K562 (cell line): ENCODE results near the gene LRRC49. TPM values are rescaled to one million over a fixed set of nuclear protein-coding genes. Genes with fewer than 3 reads are reported as not detected.

Experiments used
- ATAC-seq: fragments of 200-7000 bp; cut with Tn5 transposase; 3 replicates; pipeline ENCODE4 v1.9.1; 2020; ENCODE audit warnings: moderate library complexity
- BruUV-seq: library from RNA; stranded (reverse); fragments of 400-500 nt; replicated peaks from 2 replicates; lab custom pipeline; 2021; lab: Mats Ljungman, UMichigan
- CTCF ChIA-PET: fragments of 300-600 bp; formaldehyde crosslinking; extraction: SDS; loops from one replicate; lab custom pipeline; 2021; ENCODE audit warnings: low intra/inter-chr PET ratio; lab: Yijun Ruan, JAX
- POLR2A ChIA-PET: fragments of 300-600, 350-650 bp; sonication (Branson Sonifier 250); formaldehyde crosslinking; extraction: SDS; loops from one replicate; lab custom pipeline; 2021; ENCODE audit warnings: antibody characterized with exemption, inconsistent platforms; lab: Yijun Ruan, JAX
- DNase-seq, 4 experiments: peaks; one replicate each; pipeline versions ENCODE4 v3.0.0 to v3.0.0-alpha.2; 2011 to 2018; ENCODE audit warnings: low spot score in 3 of 4, mixed read lengths in 3 of 4; ENCODE audit errors: extremely low read depth in 1 of 4
- FAIRE-seq: peaks from 2 replicates; lab custom pipeline; 2011; peaks lifted over from hg19 to GRCh38; lab: Jason Lieb, UNC
- H2AFZ ChIP-seq: 2 replicates; pipeline ENCODE4 v1.6.0; 2011; ENCODE audit warnings: low read depth, low read length, control low read depth, inconsistent platforms
- H3K27ac ChIP-seq: fragments of 200-600 bp; 3 replicates; pipeline ENCODE4 v1.8.0; 2011; ENCODE audit warnings: low read depth, mild to moderate bottlenecking, control low read depth, inconsistent platforms, low read length, moderate library complexity, mixed read lengths; ENCODE audit errors: extremely low read depth
- H3K27me3 ChIP-seq, 2 experiments: fragments of 300-600 bp in 1 of 2; 2 replicates in 1 of 2; 3 replicates in 1 of 2; pipeline versions ENCODE4 v1.6.0 to v1.8.0; 2011; ENCODE audit warnings: inconsistent platforms in 2 of 2, low read length in 2 of 2, mild to moderate bottlenecking in 1 of 2, mixed read lengths in 1 of 2, moderate library complexity in 1 of 2; ENCODE audit not compliant: control insufficient read depth in 2 of 2, insufficient read depth in 2 of 2
- H3K36me3 ChIP-seq: fragments of 300-600 bp; 3 replicates; pipeline ENCODE4 v1.8.0; 2011; ENCODE audit warnings: mild to moderate bottlenecking, low read length, inconsistent platforms; ENCODE audit not compliant: control insufficient read depth, insufficient read depth
- H3K4me1 ChIP-seq, 2 experiments: fragments of 200-600 bp in 1 of 2; replicated peaks in 1 of 2; 2 replicates in 1 of 2; 3 replicates in 1 of 2; pipeline versions ENCODE4 v1.5.1 to v1.8.0; 2011; ENCODE audit warnings: inconsistent platforms in 2 of 2, low read length in 2 of 2, mild to moderate bottlenecking in 1 of 2, mixed read lengths in 1 of 2, moderate library complexity in 1 of 2; ENCODE audit not compliant: control insufficient read depth in 2 of 2, insufficient read depth in 2 of 2
- H3K4me2 ChIP-seq: 2 replicates; pipeline ENCODE4 v1.6.1; 2011; ENCODE audit warnings: low read length, control low read depth, inconsistent platforms, mixed read lengths; ENCODE audit not compliant: insufficient read depth
- H3K4me3 ChIP-seq: fragments of 200-600 bp; sonication (generic), shearing (Covaris generic); 2 replicates; pipeline ENCODE4 v1.5.1; 2016; ENCODE audit warnings: control low read depth, inconsistent platforms
- H3K79me2 ChIP-seq: fragments of 200-600 bp; 3 replicates; pipeline ENCODE4 v1.8.0; 2011; ENCODE audit warnings: low read length, inconsistent platforms; ENCODE audit not compliant: control insufficient read depth, insufficient read depth
- H3K9ac ChIP-seq, 2 experiments: 2 replicates each; pipeline versions ENCODE4 v1.6.0 to v1.6.1; 2011; ENCODE audit warnings: low read depth in 2 of 2, low read length in 2 of 2, control low read depth in 1 of 2, inconsistent platforms in 1 of 2, mild to moderate bottlenecking in 1 of 2, mixed read lengths in 1 of 2; ENCODE audit not compliant: insufficient read depth in 1 of 2
- H3K9me1 ChIP-seq: one replicate; pipeline ENCODE4 v1.6.0; 2011; ENCODE audit warnings: inconsistent platforms, mild to moderate bottlenecking, low read length, moderate library complexity; ENCODE audit not compliant: control insufficient read depth, insufficient read depth
- H3K9me3 ChIP-seq: replicated peaks from 2 replicates; pipeline ENCODE4 v1.5.1; 2011; ENCODE audit warnings: low read depth, low read length, inconsistent platforms; ENCODE audit not compliant: control insufficient read depth, insufficient read depth
- H4K20me1 ChIP-seq: replicated peaks from 2 replicates; pipeline ENCODE4 v1.6.1; 2011; ENCODE audit warnings: low read length, inconsistent platforms, mixed read lengths; ENCODE audit not compliant: control insufficient read depth, insufficient read depth
- MCM5 ChIP-seq: fragments of 450-650 bp; IDR thresholded peaks from 2 replicates; pipeline ENCODE4 v1.6.1; 2016; ENCODE audit warnings: low read depth
- MEIS2 ChIP-seq: fragments of 450-650 bp; IDR thresholded peaks from 2 replicates; pipeline ENCODE4 v1.6.1; 2014; ENCODE audit warnings: mild to moderate bottlenecking; ENCODE audit not compliant: partially characterized antibody
- MLX ChIP-seq, 2 experiments: fragments of 450-650 bp in 1 of 2; sonication (generic) in 1 of 2; formaldehyde crosslinking; conservative IDR thresholded peaks; 2 replicates each; pipeline versions ENCODE4 v1.4.0 to v1.8.1; 2020 to 2022; ENCODE audit warnings: mild to moderate bottlenecking in 1 of 2, missing genetic modification reagents in 1 of 2
- THAP7 ChIP-seq: fragments of 250-450 bp; sonication (Bioruptor Pico); IDR thresholded peaks from 2 replicates; pipeline ENCODE4 v1.5.0; 2021
- ZNF584 ChIP-seq: fragments of 200-800 bp; sonication (Bioruptor generic); IDR thresholded peaks from 2 replicates; pipeline ENCODE4 v1.6.1; 2016; ENCODE audit warnings: low read depth, mild to moderate bottlenecking, missing genetic modification characterization, missing compliant biosample characterization
- WGBS: fragments of 100-300 bp; shearing (Covaris generic); methylation state at CpG from one replicate; pipeline ENCODE4 v1.1.6; 2016; ENCODE audit warnings: low coverage, mixed read lengths; ENCODE audit not compliant: insufficient coverage; ENCODE audit errors: missing lambda C conversion rate; 5-methylcytosine and 5-hydroxymethylcytosine counted together
- in situ Hi-C: fragments of 300-500 bp; cut with MboI; formaldehyde crosslinking; loops from 4 replicates; pipeline ENCODE4 v1.15.0; 2018; ENCODE audit warnings: inconsistent platforms, mixed read lengths
- intact Hi-C: fragments of 100-400 bp; cut with micrococcal nuclease; formaldehyde crosslinking; loops from 2 replicates; pipeline ENCODE4 v1.14.2; 2022
- polyA plus RNA-seq, 8 experiments: library from polyadenylated mRNA; depleted of rRNA in 4 of 8; stranded (reverse) in 5 of 8; unstranded in 3 of 8; fragments of >200 nt; fragmentation: Nextera tagmentation in 2 of 8; fragmentation: Illumina TruSeq in 1 of 8; extraction: Ambion mirVana in 2 of 8; extraction: Trizol in 1 of 8; gene quantifications; 2 replicates each; pipeline versions ENCODE4 v1.2.1 to v1.2.3, GENCODE V29; 2011 to 2014; ENCODE audit warnings: inconsistent platforms in 1 of 8, missing spikeins in 1 of 8
- total RNA-seq, 7 experiments: library from RNA; depleted of rRNA in 6 of 7; stranded (reverse); fragments of >200 nt in 6 of 7; fragmentation: Illumina TruSeq in 2 of 7; extraction: Trizol in 2 of 7; gene quantifications; 2 replicates each; pipeline versions ENCODE4 v1.2.1 to v1.2.3, GENCODE V29; 2011 to 2021; ENCODE audit warnings: low replicate concordance in 1 of 7

Gene LRRC49
- total and polyA plus RNA-seq, 9 of the 15 experiments (the other 6 are each of a cell fraction or from before 2014, with no cell fraction given): 0.32 TPM; not detected in 8

- CTCF ChIA-PET: no interaction called here
- no peak overlapping the region for H3K4me3 ChIP-seq
- no peak overlapping the region for H3K4me2 ChIP-seq
- no peak for ATAC-seq
- BruUV-seq: no TSS peak
- no peak overlapping the region for H2AFZ ChIP-seq
- H3K79me2 ChIP-seq: no peaks in the 10 kb centered on the region
- no peaks in the 10 kb centered on the region for H3K9me3 ChIP-seq
- H4K20me1 ChIP-seq: no peaks in the 10 kb centered on the region
- no peak for DNase-seq
- TF ChIP-seq ZNF584 (CRISPR knock-in tag): no peak
- TF ChIP-seq MEIS2: no peak
- no peak for TF ChIP-seq MLX (CRISPR knock-in tag; conservative IDR thresholded peaks at IDR 0.05)
- TF ChIP-seq THAP7 (CRISPR knock-in tag): no peak
- no peak for TF ChIP-seq MCM5
- TF ChIP-seq, all 486 proteins: peak for 0
- Histone ChIP-seq H3K27me3 (no peaks in the 10 kb centered on the region), H3K36me3 (no peaks in the 10 kb centered on the region), H3K9ac (no peak overlapping the region), H3K27ac (no peak overlapping the region), H3K9me1 (no peaks in the 10 kb centered on the region), H3K4me1 (no peaks in the 10 kb centered on the region)
- intact Hi-C loops: no loop called here
- no peak for FAIRE-seq
- in situ Hi-C loops: no loop called here
- 0% methylated on average over 2 of the region's 2 CpGs for WGBS
- POLR2A ChIA-PET: no interaction called here
Observed at GRCh38 chr15:71008250-71008870, 115.7 kb downstream of the LRRC49 start.
